Activated T-cell treated with anti-CD3 and anti-CD28 coated beads, Interleukin-2, amount 50 U/mL, for 4 hours (primary cell): ENCODE measurements around the gene IGDCC3. TPM values are rescaled to one million over a fixed set of nuclear protein-coding genes. Genes with fewer than 3 reads are reported as not detected.
A peak's percentile ranks its signal among the peaks of the same experiment; 100 is the strongest.
"Not testable (repeated sequence)": the region's sequence is repeated elsewhere in the genome, so short reads cannot be mapped to it uniquely, and the experiment has no call there.

Source experiments
- ATAC-seq, 2 donors: fragments of 200-7000 bp; cut with Tn5 transposase; one replicate each; pipeline ENCODE4 v1.10.0; 2021
- DNase-seq: peaks from one replicate; pipeline ENCODE4 v3.0.0-alpha.2; 2020
- H3K27me3 Mint-ChIP-seq: one replicate; pipeline ENCODE4 v1.8.0; 2021; ENCODE audit warnings: low read depth, mixed read lengths
- H3K36me3 Mint-ChIP-seq: one replicate; pipeline ENCODE4 v1.8.0; 2022; ENCODE audit warnings: mixed read lengths; ENCODE audit not compliant: insufficient read depth
- H3K4me1 Mint-ChIP-seq: one replicate; pipeline ENCODE4 v1.8.0; 2021; ENCODE audit warnings: low read depth, mixed read lengths
- H3K4me3 Mint-ChIP-seq: one replicate; pipeline ENCODE4 v1.8.0; 2021; ENCODE audit warnings: mild to moderate bottlenecking, moderate library complexity, mixed read lengths
- H3K9me3 Mint-ChIP-seq: one replicate; pipeline ENCODE4 v1.8.0; 2021; ENCODE audit warnings: mixed read lengths
- total RNA-seq, 3 donors: library from RNA; stranded (reverse); gene quantifications; one replicate each; pipeline ENCODE4 v1.2.1, GENCODE V29; 2021

The IGDCC3 gene
- total RNA-seq, 3 donors from 2014 or later, result 0.10 TPM; not detected in 2

DNA sequence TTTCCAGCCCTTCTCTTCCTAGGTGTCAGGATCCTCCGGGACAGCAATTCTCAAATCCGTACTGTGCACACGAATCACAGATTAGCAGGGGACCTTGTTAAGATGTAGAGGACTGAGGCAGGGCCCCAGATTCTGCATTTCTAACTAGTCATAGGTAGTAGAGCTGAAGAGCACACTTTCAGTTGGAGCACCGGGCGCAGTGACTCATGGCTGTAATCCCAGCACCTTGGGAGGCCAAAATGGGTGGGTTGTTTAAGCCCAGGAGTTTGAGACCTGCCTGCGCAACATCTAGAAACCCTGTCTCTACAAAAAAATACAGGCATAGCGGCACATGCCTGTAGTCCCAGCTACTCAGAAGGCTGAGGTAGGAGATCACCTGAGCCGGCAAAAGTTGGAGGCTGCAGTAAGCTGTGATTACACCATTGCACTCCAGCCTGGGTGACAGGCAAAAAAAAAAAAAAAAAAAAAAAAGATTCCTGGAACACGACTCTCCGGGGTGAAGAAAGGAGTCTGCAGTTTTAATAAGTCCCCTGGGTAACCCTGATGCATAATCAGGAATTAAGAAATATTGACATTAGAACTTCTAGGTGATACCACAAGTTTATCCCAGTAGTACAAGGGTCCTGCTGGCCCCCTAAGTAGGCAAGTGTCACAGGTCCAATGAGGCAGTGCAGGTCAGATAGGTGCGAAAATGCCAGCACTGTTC lies 21.4 kb upstream of the IGDCC3 start:
- H3K4me1 Mint-ChIP-seq, result peaks cover 3% of the 10 kb centered on the region
- no peaks in the 10 kb centered on the region for H3K9me3 Mint-ChIP-seq
- DNase-seq (no peak), ATAC-seq (no peak)
- no peaks in the 10 kb centered on the region for H3K36me3 Mint-ChIP-seq
- no peak overlapping the region for H3K4me3 Mint-ChIP-seq
- H3K27me3 Mint-ChIP-seq, result peaks cover 72% of the 10 kb centered on the region

DNA sequence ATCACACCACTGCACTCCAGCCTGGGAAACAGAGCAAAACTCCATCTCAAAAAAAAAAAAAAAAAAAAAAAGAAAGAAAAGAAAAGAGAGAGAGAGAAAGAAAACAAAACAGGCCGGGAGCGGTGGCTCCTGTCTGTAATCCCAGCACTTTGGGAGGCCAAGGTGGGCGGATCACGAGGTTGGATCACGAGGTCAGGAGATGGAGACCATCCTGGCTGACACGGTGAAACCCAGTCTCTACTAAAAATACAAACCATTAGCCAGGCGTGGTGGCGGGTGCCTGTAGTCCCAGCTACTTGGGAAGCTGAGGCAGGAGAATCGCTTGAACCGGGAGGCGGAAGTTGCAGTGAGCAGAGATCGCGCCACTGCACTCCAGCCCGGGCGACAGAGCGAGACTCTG lies 20.7 kb upstream of the IGDCC3 start:
- DNase-seq, ATAC-seq, H3K4me1 Mint-ChIP-seq, H3K4me3 Mint-ChIP-seq, H3K9me3 Mint-ChIP-seq, H3K36me3 Mint-ChIP-seq: not testable (repeated sequence)
- peaks cover 75% of the 10 kb centered on the region for H3K27me3 Mint-ChIP-seq

DNA sequence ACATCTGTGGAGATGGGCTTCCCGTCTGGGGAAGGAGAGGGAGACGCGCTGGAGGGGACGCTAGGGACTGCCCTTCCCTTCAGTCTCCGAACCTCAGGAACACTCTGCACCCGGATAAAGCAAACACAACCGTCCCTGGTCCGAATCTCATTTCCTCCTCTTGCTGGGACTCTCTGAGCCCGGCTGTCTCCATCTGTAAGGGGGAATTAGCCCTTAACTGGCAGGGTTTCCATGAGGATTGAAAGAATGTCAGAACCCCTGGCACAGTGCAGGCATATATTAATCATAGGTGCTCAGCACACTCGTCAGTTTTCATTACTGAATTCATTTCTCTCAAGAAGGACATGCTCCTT lies 19.1 kb upstream of the IGDCC3 start:
- peaks cover 72% of the 10 kb centered on the region for H3K27me3 Mint-ChIP-seq
- ATAC-seq, result no peak
- no peak for DNase-seq
- H3K9me3 Mint-ChIP-seq, result no peaks in the 10 kb centered on the region
- peaks cover 3% of the 10 kb centered on the region for H3K4me1 Mint-ChIP-seq
- peak overlapping the region; percentile 31 for H3K4me3 Mint-ChIP-seq
- no peaks in the 10 kb centered on the region for H3K36me3 Mint-ChIP-seq

DNA sequence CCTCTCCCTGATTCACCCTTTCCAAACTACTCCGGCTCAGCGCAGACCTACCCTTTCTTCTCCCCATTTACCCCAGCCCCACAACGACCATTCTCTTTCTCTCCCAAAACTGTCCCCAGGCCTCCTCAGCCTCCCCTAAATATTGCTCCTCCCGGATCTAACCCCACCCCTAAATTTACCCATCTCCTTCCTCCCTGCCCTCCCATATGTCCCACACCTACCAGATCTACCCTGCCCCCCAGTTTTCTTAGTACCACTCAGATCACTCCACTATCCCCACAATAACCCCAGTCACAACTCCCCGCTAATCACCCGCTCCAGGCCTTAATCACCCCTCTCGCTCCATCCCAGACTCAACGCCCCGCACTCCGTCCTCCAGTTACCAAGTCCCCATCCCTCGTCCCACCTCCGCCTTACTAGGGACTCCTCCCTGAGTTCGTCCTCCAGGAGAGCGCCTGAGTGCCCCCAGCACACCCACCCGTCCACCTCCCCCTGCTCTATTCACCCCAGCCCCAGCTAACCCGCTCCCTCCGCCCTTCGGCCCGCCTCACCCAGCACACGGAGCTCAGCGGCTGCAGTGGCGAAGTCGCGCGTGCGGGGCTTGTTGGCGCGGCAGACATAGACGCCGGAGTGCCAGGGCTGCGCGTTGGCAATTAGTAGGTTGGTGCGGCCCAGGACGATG lies 18.6 kb upstream of the IGDCC3 start:
- H3K27me3 Mint-ChIP-seq, result peaks cover 72% of the 10 kb centered on the region
- H3K9me3 Mint-ChIP-seq, result no peaks in the 10 kb centered on the region
- H3K36me3 Mint-ChIP-seq, result no peaks in the 10 kb centered on the region
- ATAC-seq (no peak), DNase-seq (no peak)
- H3K4me1 Mint-ChIP-seq, result peaks cover 3% of the 10 kb centered on the region
- no peak overlapping the region for H3K4me3 Mint-ChIP-seq

DNA sequence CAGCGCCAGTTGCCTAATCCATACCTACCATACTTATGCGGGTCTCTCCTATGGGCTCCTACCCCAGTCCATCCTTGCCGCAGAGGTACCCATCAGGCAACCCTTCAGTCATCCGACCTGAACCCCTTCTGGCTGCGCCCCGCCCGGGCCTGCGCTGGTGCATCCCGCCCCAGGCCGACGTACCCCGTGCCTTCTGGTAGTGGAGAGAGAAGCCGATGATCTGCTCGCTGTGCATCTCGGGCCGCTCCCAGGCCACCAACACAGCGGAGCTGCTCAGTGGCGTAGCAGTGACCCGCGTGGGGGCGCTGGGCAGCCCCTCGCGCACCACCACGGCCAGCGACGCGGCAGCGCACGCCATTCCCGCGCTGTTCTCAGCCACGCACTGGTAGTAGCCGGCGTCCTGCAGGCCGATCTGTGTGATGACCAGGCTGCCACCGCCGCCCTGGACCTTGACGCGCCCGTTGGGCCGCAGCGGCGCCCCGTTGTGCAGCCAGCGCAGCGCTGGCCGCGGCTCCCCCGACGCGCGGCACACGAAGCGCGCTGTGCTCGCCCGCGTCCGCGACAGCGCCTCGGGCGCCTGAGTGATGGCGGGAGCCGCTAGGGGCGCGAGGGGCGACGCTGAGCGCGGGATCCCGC lies 17.9 kb upstream of the IGDCC3 start:
- Mint-ChIP-seq H3K36me3 (no peaks in the 10 kb centered on the region), H3K9me3 (no peaks in the 10 kb centered on the region), H3K4me3 (no peak overlapping the region), H3K4me1 (peaks cover 3% of the 10 kb centered on the region), H3K27me3 (peaks cover 71% of the 10 kb centered on the region)
- DNase-seq (no peak), ATAC-seq (peak; percentile 46 to 53)

DNA sequence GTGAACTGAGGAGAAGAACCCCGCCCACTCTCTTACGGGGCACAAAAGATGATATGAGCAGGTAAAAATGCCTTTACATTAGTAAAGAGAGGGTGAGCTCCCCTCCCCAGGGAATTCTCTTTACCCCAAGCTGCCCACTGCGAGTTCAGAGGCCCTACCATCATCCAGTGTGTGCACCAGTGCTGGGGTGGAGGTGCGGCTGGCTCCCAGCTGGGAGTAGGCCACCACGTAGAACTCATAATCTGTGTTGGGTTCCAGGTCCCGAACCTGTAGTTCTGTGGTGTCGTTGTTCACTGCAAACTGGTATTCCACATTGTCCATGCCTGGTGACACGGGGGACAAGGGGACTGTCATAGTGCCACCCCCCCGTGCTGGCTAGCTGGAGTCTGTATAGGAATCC lies 17.1 kb upstream of the IGDCC3 start:
- H3K36me3 Mint-ChIP-seq, result no peaks in the 10 kb centered on the region
- peaks cover 3% of the 10 kb centered on the region for H3K4me1 Mint-ChIP-seq
- no peak for ATAC-seq

DNA sequence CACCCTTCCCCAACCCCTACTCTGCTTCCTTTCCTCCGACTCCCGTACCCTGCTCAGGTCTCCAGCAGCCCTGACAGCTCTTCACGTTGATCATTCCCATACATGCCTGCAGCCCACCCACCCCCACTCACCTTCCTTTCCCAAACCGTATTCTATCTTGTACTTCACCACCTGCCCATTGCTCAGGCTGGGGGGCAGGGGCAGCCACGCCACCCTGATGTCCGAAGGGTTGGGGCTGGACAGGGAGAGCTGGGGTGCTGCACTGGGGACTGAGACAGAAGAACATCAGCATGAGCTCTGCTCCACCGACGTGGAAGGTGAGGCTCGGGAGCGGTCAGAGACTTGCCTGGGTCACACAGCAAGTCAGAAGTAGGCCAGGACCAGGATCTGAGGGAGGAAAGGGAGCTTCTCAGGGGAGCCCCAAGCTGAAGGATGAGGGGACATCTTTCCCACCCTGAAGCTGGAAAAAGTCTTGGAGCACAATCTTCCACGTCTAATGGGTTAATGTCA lies 16.5 kb upstream of the IGDCC3 start:
- ATAC-seq, result no peak
- peaks cover 70% of the 10 kb centered on the region for H3K27me3 Mint-ChIP-seq
- DNase-seq, result no peak
- no peak overlapping the region for H3K4me3 Mint-ChIP-seq
- H3K36me3 Mint-ChIP-seq, result no peaks in the 10 kb centered on the region
- H3K4me1 Mint-ChIP-seq, result peaks cover 3% of the 10 kb centered on the region
- H3K9me3 Mint-ChIP-seq, result no peaks in the 10 kb centered on the region

More for the DNA sequence above, 17.1 kb upstream of the IGDCC3 start:
- no peaks in the 10 kb centered on the region for H3K9me3 Mint-ChIP-seq
- no peak overlapping the region for H3K4me3 Mint-ChIP-seq
- no peak for DNase-seq
- H3K27me3 Mint-ChIP-seq, result peaks cover 71% of the 10 kb centered on the region

DNA sequence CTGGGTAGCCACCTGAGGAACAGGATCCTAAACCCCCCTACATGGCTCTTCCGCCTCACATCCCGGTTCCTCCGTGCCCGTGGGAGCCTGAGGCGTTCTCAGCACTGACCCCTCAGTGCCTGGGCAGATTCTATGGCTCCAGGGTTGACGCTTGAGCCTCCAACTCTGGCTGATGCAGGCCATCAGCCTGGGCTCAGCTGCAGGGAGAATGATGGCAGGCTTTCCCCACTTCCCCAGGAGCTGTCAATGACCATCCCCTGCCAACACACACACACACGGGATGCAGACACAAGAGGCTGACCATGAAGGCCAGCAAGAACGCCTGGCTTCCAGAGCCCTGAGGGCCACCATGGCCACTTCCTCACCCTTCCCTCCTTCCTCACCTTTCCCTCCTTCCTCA lies 15.8 kb upstream of the IGDCC3 start:
- Mint-ChIP-seq H3K4me3 (no peak overlapping the region), H3K36me3 (no peaks in the 10 kb centered on the region), H3K27me3 (peaks cover 65% of the 10 kb centered on the region), H3K9me3 (no peaks in the 10 kb centered on the region), H3K4me1 (peaks cover 3% of the 10 kb centered on the region)
- DNase-seq, result no peak
- no peak for ATAC-seq

DNA sequence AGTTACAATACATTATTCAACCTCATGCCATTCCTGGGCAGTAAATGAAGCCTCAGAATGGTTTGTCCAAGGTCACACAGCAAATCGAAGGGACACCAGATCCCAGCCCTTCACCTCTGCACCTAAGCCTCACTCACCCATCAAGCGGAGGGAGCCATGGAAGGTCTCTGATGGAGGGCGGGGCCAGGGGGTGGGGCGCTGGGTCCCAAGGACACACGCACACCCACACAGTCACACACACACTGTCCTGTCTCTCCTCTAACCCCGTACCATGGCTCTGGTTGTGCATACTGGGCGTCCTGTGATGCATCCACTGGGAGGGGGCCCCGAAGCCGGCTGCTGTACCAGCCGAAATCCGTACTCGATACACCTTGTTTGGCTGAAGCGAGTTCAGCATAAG lies 15.3 kb upstream of the IGDCC3 start:
- Mint-ChIP-seq H3K36me3 (no peaks in the 10 kb centered on the region), H3K27me3 (peaks cover 62% of the 10 kb centered on the region)

DNA sequence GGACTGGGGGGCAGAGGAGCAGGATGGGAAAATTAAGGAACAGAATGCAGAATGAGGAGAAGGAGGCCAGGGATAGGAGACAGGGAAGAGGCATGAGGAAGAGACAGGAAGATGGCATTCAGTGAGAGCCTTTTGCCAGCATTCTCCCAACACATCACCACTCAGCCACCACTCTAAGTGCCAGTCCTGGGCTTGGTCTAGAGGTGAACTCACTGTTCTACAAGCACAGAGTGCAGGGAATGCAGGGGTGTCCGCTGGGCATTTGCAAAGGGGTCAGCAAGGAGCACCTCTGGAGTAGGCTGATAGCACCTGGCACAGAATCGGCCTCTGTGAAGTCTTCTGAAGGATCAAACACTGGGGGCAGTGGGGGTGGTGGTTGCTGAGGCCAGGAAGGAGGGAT lies 14.6 kb upstream of the IGDCC3 start:
- Mint-ChIP-seq H3K9me3 (no peaks in the 10 kb centered on the region), H3K4me3 (no peak overlapping the region), H3K27me3 (peaks cover 56% of the 10 kb centered on the region), H3K4me1 (peaks cover 3% of the 10 kb centered on the region), H3K36me3 (no peaks in the 10 kb centered on the region)
- no peak for ATAC-seq
- DNase-seq, result no peak

More for the DNA sequence above, 15.3 kb upstream of the IGDCC3 start:
- H3K4me1 Mint-ChIP-seq, result peaks cover 3% of the 10 kb centered on the region
- no peak for ATAC-seq
- no peak overlapping the region for H3K4me3 Mint-ChIP-seq
- no peaks in the 10 kb centered on the region for H3K9me3 Mint-ChIP-seq
- no peak for DNase-seq

DNA sequence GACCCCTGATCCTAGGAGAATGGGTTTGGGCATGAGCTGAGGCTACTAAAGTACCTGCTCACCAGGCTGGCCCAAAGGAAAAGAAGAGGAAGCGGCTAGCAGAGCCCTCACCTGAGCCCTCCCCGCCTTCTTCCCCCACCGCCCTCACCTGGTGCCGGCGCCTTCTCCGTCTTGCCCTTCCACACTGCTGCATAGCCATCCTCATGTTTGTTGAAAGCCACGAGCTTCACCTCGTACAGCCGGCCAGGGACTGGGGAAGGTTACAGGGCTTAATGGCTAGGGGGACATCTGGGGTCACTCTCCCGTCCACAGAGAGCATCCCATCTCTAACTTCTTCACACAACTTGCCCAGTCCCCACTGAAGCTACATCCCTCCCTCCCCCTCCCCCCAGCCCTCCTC lies 13.9 kb upstream of the IGDCC3 start:
- no peak for DNase-seq
- Mint-ChIP-seq H3K36me3 (no peaks in the 10 kb centered on the region), H3K4me3 (no peak overlapping the region), H3K4me1 (no peaks in the 10 kb centered on the region), H3K27me3 (peaks cover 51% of the 10 kb centered on the region), H3K9me3 (no peaks in the 10 kb centered on the region)
- no peak for ATAC-seq

DNA sequence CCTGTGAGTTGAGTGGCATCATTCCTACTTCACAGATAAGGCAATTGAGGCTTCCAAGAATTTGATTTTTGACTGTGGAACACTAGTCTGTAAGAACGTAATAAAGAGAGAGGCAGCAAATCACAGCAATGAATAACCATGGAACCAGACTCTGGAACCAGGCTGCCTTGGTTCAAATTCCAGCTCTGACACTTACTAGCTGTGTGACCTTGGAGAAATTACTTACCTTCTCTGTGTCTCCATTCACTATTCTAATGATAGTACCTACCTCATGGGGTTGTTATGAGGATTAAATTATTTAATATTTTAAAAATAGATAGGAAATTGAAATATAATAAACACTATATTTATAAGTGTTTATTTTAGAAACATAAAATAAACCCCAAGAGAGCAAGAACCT lies 12.6 kb upstream of the IGDCC3 start:
- peaks cover 41% of the 10 kb centered on the region for H3K27me3 Mint-ChIP-seq
- no peaks in the 10 kb centered on the region for H3K9me3 Mint-ChIP-seq
- H3K36me3 Mint-ChIP-seq, result no peaks in the 10 kb centered on the region

DNA sequence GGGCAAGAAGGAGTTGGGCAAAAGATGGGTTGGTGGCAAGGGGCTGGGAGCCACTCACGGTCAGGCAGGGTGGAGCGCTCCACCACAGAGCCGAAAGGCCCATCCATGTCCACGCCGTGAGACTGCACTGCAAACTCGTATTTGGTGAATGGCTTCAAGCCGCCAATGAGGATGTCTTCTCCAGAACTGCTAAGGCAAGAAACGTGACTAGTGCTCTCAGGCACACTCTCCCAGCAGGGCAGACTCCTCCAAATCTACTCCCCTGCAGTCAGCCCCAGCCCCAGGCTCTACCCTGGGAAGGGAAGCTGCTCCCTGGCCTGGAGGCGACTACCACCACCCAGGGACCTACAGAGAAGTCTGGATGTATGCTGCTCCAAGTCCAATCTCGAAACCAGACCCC lies 11.4 kb upstream of the IGDCC3 start:
- Mint-ChIP-seq H3K36me3 (no peaks in the 10 kb centered on the region), H3K9me3 (no peaks in the 10 kb centered on the region), H3K4me3 (no peak overlapping the region), H3K27me3 (peaks cover 29% of the 10 kb centered on the region), H3K4me1 (peaks cover 7% of the 10 kb centered on the region)
- no peak for DNase-seq
- ATAC-seq, result no peak

More for the DNA sequence above, 12.6 kb upstream of the IGDCC3 start:
- Mint-ChIP-seq H3K4me1 (no peaks in the 10 kb centered on the region), H3K4me3 (no peak overlapping the region)
- DNase-seq (no peak), ATAC-seq (no peak)

DNA sequence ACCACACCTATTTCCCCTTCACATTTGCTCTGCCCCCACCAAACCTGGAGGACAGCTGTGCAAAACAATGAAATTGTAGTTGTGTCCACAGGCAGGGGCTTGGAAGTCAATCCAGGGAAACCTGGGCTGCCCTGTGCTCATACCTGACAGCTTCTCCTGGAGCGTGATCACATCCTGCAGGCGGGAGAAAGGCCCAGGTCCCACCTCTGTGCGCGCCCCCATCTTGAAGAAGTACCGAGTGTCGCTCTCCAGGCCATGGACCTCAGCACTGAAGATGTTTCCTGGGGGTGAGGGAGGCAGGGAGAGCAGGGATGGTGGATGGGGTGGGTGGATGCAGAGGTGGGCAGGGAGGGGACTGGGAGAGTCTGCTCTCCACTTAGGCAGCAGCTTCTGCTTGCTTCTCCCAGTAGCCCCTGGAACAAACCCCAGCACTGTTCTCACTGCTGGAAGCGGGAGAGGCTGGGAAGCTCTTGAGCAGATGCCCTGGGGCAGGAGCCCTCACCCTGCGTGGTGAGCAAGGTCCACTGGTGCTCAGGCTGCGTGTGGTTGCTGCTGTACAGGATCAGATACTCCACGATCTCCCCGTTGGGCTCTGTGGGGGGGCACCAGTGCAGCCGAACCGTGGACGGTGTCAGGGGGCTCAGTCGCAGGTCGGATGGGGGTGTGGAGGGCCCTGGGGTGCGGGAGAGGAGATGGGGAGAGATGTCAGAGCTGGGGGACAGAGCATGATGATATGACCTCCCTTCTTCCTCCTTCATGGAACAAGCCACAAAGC lies 10.7 kb upstream of the IGDCC3 start:
- Mint-ChIP-seq H3K9me3 (no peaks in the 10 kb centered on the region), H3K36me3 (no peaks in the 10 kb centered on the region), H3K27me3 (peaks cover 24% of the 10 kb centered on the region), H3K4me3 (no peak overlapping the region), H3K4me1 (peaks cover 7% of the 10 kb centered on the region)
- ATAC-seq (no peak), DNase-seq (no peak)
